Measurements from ENCODE around the gene KLHL3.

- no peak for TF ChIP-seq CTCF (conservative IDR thresholded peaks at IDR 0.05; ENCODE audit: low read depth in 2 of 2)
- TF ChIP-seq REST (IDR thresholded peaks at IDR 0.05; ENCODE audit: unreplicated experiment): no peak
- TF ChIP-seq STAT1 (IDR thresholded peaks at IDR 0.05; ENCODE audit: unreplicated experiment): no peak
- TF ChIP-seq EZH2phosphoT487 (IDR thresholded peaks at IDR 0.05; ENCODE audit: unreplicated experiment): no peak
- no peak for TF ChIP-seq EZH2 (IDR thresholded peaks at IDR 0.05; ENCODE audit: low read depth, unreplicated experiment)
- no peak for TF ChIP-seq POLR2AphosphoS5 (IDR thresholded peaks at IDR 0.05; ENCODE audit: low read depth)
- no peak for TF ChIP-seq JUNB (IDR thresholded peaks at IDR 0.05; ENCODE audit: unreplicated experiment)
- TF ChIP-seq, protein P1, sequence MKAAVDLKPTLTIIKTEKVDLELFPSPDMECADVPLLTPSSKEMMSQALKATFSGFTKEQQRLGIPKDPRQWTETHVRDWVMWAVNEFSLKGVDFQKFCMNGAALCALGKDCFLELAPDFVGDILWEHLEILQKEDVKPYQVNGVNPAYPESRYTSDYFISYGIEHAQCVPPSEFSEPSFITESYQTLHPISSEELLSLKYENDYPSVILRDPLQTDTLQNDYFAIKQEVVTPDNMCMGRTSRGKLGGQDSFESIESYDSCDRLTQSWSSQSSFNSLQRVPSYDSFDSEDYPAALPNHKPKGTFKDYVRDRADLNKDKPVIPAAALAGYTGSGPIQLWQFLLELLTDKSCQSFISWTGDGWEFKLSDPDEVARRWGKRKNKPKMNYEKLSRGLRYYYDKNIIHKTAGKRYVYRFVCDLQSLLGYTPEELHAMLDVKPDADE (IDR thresholded peaks at IDR 0.05): no peak
- no peak for TF ChIP-seq ZNF331 (CRISPR knock-in tag; IDR thresholded peaks at IDR 0.05; ENCODE audit: low read depth)
- no peak for TF ChIP-seq ZNF462 (CRISPR knock-in tag; IDR thresholded peaks at IDR 0.05)
- TF ChIP-seq CREB1 (CRISPR knock-in tag; IDR thresholded peaks at IDR 0.05; ENCODE audit: low read depth): no peak
- no peak for TF ChIP-seq ZNF114 (CRISPR knock-in tag; IDR thresholded peaks at IDR 0.05)
- no peak for TF ChIP-seq NANOG (IDR thresholded peaks at IDR 0.05; ENCODE audit: borderline replicate concordance)
These were observed 69.0 kb downstream of the KLHL3 start for GRCh38 chr5:137666901-137667300.

Measured in GM23338 (cell line).